Measurements from ENCODE around the gene RBM44.
"Not testable (repeated sequence)": the region's sequence is repeated elsewhere in the genome, so short reads cannot be mapped to it uniquely, and the experiment has no call there.

RBM44 gene

DNA sequence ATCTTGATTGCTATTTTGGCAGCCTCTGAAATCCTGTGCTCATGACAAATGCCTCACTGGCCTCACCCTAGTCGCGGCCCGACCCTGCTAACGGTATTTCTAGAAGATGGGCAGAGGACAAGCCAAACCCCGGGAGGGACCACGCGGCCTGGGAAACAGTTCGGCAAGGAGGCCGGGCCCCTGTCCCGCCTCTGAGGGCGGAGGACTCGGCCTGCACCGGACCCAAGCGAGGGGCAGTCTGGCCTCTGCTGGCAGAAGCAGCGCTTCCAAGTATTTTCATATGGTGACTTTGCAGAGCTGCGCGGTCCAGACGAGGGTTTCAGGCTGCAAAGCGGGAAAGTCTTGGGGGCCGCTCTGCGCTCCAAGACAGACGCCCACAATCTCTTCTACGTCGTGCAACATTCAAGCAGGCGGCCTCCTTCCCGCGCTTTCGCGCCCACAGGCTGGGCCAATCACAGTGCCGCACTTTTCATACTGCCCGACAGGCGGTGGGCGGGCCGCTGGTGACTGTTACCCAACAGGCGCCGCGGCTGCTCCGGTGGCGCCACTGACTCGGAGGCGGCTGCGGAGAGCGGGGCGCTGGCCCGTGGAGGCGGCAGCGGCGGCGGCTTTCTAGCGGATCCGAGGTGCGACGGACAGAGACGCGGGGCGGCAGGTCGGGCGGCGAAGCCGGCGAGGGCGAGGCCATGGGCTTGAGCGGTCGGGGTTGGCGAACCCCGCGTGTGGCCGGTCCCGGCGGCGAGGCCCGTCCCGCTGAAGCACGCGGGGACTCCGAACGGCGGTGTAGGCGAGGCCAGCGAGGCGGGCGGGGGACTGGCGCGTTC, at the start of gene RBM44:
RBM44 (plus strand) TSS at position 544 of the 824 bp plus-strand sequence. CDS start 14,831 bp downstream, outside the sequence.
- in situ Hi-C loops (cut with MboI; ENCODE audit: low sequenced_read_pairs): no loop called here

GRCh38 chr2:237749002-237749401, 49.6 kb upstream of the RBM44 start:
- in situ Hi-C loops (cut with MboI; ENCODE audit: low sequenced_read_pairs): no loop called here

DNA sequence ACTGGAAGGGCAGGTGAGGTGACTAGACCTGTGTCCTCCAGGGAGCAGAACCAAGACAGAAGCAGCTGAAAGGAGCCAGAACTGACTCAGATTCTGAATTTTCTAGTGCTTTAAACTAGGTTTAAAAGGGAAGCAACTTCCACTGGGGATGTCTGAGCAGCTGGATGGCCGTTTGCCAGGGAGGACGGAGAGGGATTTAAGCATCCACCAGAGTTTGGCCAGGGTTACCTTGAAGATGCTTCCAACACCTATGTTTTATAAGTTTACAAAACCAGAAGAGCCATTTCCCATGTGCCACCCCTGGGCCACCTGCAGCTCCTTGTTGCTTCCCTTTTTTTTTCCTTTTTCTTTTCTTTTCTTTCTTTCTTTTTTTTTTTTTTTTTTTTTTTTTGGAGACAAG, 48.6 kb upstream of the RBM44 start:
- in situ Hi-C loops (cut with MboI; ENCODE audit: low sequenced_read_pairs): no loop called here

- in situ Hi-C loops (cut with MboI; ENCODE audit: low sequenced_read_pairs): not testable (repeated sequence)
Measured at GRCh38 chr2:237750441-237750840, 48.1 kb upstream of the RBM44 start.

GRCh38 chr2:237752761-237753165, 45.8 kb upstream of the RBM44 start:
- in situ Hi-C loops (cut with MboI; ENCODE audit: low sequenced_read_pairs): no loop called here

DNA sequence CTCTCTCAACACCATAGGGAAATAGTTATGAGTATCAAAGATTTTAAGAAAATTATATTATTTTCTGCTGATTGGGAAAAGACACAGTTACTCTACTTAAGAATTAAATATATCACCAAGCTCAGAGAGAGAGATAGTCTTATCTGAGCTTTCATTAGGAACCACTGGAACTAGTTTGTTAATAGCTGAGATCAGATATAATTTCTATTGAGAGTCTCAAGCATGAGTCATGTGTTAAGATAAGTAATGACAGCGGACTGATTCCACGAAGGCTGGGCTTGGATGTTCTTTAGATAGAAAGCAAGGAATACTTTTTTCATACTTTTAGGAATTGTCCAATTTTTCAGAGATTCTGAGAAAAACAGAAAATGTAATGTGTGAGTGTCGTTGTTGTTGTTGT, 44.4 kb upstream of the RBM44 start:
- in situ Hi-C loops (cut with MboI; ENCODE audit: low sequenced_read_pairs): no loop called here

- in situ Hi-C loops (cut with MboI; ENCODE audit: low sequenced_read_pairs): no loop called here
Measured at GRCh38 chr2:237754626-237755248, 43.8 kb upstream of the RBM44 start.

DNA sequence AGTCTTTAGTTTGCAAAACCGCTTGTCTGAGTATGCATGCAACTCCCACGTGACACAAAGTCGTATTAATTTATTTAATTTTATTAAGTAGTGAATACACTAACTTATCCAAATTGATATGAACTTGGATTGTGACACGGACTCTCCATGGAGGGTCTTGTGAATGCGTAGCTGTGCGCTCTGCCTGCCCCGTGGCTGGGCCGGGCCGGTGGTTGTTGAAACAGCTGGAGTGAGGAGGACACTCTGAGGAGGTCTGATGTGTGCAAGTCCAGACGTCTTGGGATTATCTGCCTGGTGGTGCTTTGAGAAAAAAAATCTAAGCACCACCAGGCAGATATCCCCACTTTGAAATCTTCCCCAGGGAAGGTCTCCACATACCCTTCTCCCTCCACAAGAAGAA, 41.0 kb upstream of the RBM44 start:
- in situ Hi-C loops (cut with MboI; ENCODE audit: low sequenced_read_pairs): no loop called here

DNA sequence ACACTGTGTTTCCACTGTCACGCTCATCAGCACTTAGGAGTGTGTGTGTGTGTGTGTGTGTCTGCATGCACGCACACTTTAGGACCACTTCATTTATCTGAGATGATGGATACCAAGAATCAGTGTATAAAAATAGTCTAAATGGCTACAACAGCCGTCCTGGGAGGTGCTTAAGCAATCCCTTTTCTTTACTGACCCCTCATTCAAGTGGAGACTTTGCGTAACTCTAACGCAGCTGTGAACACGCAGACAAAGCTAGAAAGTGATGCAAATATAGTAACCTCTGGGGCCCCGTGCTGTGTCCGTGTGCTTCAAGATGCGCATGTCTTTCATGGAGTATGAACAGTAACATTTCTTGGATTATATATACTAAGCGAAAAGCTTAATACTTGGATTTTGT, 40.4 kb upstream of the RBM44 start:
- in situ Hi-C loops (cut with MboI; ENCODE audit: low sequenced_read_pairs): no loop called here

DNA sequence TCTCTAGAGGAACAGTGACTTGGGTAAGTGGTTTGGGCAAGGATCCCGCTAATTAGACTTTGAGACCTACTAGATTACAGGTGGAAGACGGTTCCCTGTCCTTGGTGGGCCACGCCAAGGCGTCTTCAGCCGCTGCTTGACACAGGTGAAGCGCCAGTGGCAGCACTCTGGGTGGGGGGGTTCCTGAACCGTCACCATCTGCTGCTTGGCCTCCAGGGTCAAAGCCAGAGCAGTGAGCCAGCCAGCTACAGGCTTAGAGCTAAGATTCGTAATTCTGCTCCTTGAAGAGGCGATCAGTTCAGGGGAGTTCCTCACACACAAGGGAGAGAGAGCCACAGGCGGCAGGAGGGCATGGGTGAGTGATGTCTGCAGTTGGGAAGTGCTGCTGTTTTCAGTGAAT, 39.4 kb upstream of the RBM44 start:
- in situ Hi-C loops (cut with MboI; ENCODE audit: low sequenced_read_pairs): no loop called here

- in situ Hi-C loops (cut with MboI; ENCODE audit: low sequenced_read_pairs): no loop called here
Measured at GRCh38 chr2:237760506-237761502, 37.8 kb upstream of the RBM44 start.

DNA sequence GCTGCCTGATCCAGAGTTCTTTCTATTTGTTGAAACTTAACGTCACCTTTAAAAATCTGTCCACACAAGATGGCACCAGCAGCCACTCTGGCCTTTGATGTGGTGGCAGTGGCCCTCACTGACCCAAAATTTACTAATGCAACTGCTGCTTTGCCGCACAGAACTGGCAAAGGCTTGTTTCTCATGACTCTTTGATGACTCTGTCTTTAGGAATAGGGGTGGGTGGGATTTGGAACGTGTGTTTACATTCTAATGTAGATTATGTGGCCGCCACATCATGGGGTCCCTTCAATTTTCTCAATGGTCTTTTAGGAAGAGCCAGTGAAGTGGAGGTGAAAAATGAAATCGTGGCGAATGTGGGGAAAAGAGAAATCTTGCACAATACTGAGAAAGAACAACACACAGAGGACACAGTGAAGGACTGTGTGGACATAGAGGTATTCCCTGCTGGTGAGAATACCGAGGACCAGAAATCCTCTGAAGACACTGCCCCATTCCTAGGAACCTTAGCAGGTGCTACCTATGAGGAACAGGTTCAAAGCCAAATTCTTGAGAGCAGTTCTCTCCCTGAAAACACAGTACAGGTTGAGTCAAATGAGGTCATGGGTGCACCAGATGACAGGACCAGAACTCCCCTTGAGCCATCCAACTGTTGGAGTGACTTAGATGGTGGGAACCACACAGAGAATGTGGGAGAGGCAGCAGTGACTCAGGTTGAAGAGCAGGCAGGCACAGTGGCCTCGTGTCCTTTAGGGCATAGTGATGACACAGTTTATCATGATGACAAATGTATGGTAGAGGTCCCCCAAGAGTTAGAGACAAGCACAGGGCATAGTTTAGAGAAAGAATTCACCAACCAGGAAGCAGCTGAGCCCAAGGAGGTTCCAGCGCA, 36.0 kb upstream of the RBM44 start:
- in situ Hi-C loops (cut with MboI; ENCODE audit: low sequenced_read_pairs): not testable (repeated sequence)

GRCh38 chr2:237763812-237764211, 34.8 kb upstream of the RBM44 start:
- in situ Hi-C loops (cut with MboI; ENCODE audit: low sequenced_read_pairs): no loop called here

GRCh38 chr2:237765122-237765521, 33.5 kb upstream of the RBM44 start:
- in situ Hi-C loops (cut with MboI; ENCODE audit: low sequenced_read_pairs): not testable (repeated sequence)

DNA sequence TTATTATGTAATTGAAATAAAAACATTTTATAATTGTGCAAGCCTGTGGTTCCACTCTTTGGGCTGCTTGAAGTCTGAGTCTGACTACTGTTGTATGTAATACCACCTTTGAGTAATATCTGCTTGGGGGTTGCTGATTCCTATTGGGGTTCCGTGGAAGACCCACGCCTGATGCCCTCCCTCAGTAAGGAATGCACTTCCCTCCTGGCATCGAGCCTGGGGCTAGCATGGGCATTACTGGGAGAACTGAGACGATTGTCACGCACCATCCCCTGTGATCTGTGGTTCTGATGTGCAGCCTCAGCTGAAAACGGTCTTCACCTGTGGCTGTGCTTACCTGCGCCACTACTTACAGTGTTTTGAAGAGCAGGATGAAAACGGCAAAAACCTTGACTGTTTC, 32.7 kb upstream of the RBM44 start:
- in situ Hi-C loops (cut with MboI; ENCODE audit: low sequenced_read_pairs): no loop called here

GRCh38 chr2:237766340-237766739, 32.2 kb upstream of the RBM44 start:
- in situ Hi-C loops (cut with MboI; ENCODE audit: low sequenced_read_pairs): no loop called here

DNA sequence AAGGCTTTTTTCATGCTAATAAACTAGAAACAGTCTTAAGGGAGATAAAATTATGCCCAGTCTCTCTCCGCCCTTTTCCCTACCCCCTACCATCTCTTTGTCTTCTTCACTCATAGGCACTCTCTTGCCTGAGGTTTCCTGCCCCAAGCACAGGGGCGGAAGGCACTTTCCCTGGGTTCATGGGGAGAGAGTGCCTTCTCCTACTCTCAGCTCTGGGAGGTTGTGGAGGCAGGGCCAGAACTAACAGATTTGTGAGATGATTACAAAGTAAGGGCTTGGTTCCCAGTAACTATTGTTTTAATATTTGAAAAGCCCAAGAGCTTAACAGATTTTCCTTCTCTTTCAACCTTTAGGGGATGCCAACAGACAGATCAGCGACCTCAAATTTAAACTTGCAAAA, 26.1 kb upstream of the RBM44 start:
- in situ Hi-C loops (cut with MboI; ENCODE audit: low sequenced_read_pairs): no loop called here

- in situ Hi-C loops (cut with MboI; ENCODE audit: low sequenced_read_pairs): no loop called here
Measured at GRCh38 chr2:237773826-237774225, 24.8 kb upstream of the RBM44 start.

DNA sequence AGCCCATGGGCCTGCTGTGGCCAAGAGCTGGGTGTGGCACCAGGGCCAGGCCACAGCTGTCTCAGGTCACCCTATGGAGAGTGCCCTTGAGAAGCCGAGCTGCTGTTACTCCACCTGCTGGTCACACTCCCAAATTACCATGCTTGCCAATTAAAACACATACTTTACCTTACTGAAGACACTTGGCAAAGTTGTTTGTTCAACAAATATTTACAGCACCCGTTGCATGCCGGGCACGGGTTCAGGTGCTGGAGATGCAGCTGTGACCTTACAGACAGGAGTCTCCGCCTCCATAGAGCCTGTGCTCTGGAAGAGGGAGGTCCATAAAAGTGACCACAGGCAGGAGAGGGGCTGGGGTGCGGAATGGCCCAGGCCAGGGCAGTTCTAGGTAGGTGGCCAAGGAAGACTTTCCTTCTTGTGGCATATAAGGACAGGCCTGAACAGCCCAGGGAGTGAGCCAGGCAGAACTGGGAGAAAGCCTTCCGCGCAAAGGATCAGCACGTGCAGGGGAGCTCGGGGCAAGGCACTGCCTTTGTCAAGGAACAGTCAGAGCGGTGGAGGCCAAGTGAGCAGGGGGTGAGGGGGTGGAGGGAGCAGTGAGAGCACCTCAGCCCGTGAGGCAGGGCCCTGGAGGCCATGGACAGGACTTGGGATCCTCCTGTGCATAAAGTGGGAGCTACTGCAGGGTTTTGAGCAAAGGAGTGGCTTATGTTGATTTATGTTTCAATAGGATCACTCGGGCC, 23.6 kb upstream of the RBM44 start:
- in situ Hi-C loops (cut with MboI; ENCODE audit: low sequenced_read_pairs): no loop called here

- in situ Hi-C loops (cut with MboI; ENCODE audit: low sequenced_read_pairs): no loop called here
Measured at GRCh38 chr2:237779521-237779920, 19.1 kb upstream of the RBM44 start.

All from HL-60/S4 (cell line).